Gastrocnemius medialis (tissue), 4 donors: ENCODE results near the gene RALGAPA1.
"Not testable (repeated sequence)": the region's sequence is repeated elsewhere in the genome, so short reads cannot be mapped to it uniquely, and the experiment has no call there.

Experiments used
- CTCF ChIP-seq, 5 experiments: fragments of 450-650 bp in 3 of 5; fragments of 200-600 bp in 2 of 5; sonication (generic) in 2 of 5; IDR thresholded peaks in 4 of 5; conservative IDR thresholded peaks in 1 of 5; 1 replicate in 4 of 5; 2 replicates in 1 of 5; pipeline ENCODE4 v1.5.1; 2016 to 2019; ENCODE audit warnings: antibody characterized with exemption in 5 of 5, mild to moderate bottlenecking in 3 of 5, moderate library complexity in 3 of 5
- POLR2A ChIP-seq, 2 donors: fragments of 450-650 bp; IDR thresholded peaks; one replicate each; pipeline ENCODE4 v1.6.1; 2017; ENCODE audit warnings: antibody characterized with exemption in 2 of 2, mild to moderate bottlenecking in 2 of 2, moderate library complexity in 2 of 2

DNA sequence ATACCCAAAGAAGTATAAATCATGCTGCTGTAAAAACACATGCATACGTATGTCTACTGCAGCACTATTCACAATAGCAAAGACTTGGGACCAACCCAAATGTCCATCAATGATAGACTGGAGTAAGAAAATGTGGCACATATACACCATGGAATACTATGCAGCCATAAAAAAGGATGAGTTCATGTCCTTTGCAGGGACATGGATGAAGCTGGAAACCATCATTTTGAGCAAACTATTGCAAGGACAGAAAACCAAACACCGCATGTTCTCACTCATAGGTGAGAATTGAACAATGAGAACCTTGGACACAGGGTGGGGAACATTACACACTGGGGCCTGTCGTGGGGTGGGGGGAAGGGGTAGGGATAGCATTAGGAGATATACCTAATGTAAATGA lies 221.7 kb downstream of the RALGAPA1 start:
- not testable (repeated sequence) for TF ChIP-seq CTCF (IDR thresholded peaks at IDR 0.05 in 4 of 5, conservative IDR thresholded peaks at IDR 0.05 in 1 of 5); POLR2A (IDR thresholded peaks at IDR 0.05)
